Upper lobe of left lung (tissue), 6 donors: Measurements from ENCODE around the gene TMEM245. TPM values are rescaled to one million over a fixed set of nuclear protein-coding genes. Genes with fewer than 3 reads are reported as not detected.

Experiments
- ATAC-seq, 2 donors: fragments of 200-7000 bp; cut with Tn5 transposase; one replicate each; pipeline ENCODE4 v1.9.1; 2022; ENCODE audit warnings: mild to moderate bottlenecking in 2 of 2, moderate library complexity in 2 of 2; ENCODE audit not compliant: low FRiP score in 2 of 2
- DNase-seq, 2 donors: peaks; one replicate each; pipeline ENCODE4 v3.0.0-alpha.2; 2019 to 2020
- H3K27ac ChIP-seq, 4 donors: fragments of 200-600 bp; sonication (generic); one replicate each; pipeline ENCODE4 v1.5.1; 2016 to 2019
- H3K27me3 ChIP-seq, 4 donors: fragments of 200-600 bp; sonication (generic); one replicate each; pipeline ENCODE4 v1.5.1; 2017 to 2019
- H3K36me3 ChIP-seq, 4 donors: fragments of 200-600 bp; sonication (generic); one replicate each; pipeline ENCODE4 v1.5.1; 2016 to 2019
- H3K4me1 ChIP-seq, 4 donors: fragments of 200-600 bp; sonication (generic); one replicate each; pipeline ENCODE4 v1.5.1; 2018 to 2019
- H3K4me3 ChIP-seq, 4 donors: fragments of 200-600 bp; sonication (generic); one replicate each; pipeline ENCODE4 v1.5.1; 2017 to 2019; ENCODE audit warnings: mild to moderate bottlenecking in 2 of 4, moderate library complexity in 1 of 4
- H3K9me3 ChIP-seq, 4 donors: fragments of 200-600 bp; sonication (generic); one replicate each; pipeline ENCODE4 v1.5.1; 2018 to 2019
- CTCF ChIP-seq, 6 experiments: fragments of 450-650 bp in 4 of 6; fragments of 200-600 bp in 2 of 6; sonication (generic) in 2 of 6; IDR thresholded peaks; one replicate each; pipeline ENCODE4 v1.5.1; 2016 to 2019; ENCODE audit warnings: antibody characterized with exemption in 6 of 6
- EP300 ChIP-seq, 4 donors: sonication (generic); formaldehyde crosslinking; IDR thresholded peaks; one replicate each; pipeline ENCODE4 v1.5.1; 2017; ENCODE audit warnings: antibody characterized with exemption in 4 of 4, control low read depth in 2 of 4
- POLR2A ChIP-seq, 4 donors: fragments of 450-650 bp; IDR thresholded peaks; one replicate each; pipeline ENCODE4 v1.5.1; 2016 to 2017; ENCODE audit warnings: antibody characterized with exemption in 4 of 4, mild to moderate bottlenecking in 2 of 4
- POLR2AphosphoS5 ChIP-seq, 2 donors: sonication (generic); formaldehyde crosslinking; IDR thresholded peaks; one replicate each; pipeline ENCODE4 v1.5.1; 2017; ENCODE audit warnings: antibody characterized with exemption in 2 of 2
- WGBS, 2 donors: methylation state at CpG; one replicate each; pipeline ENCODE4 v1.1.5; 2017 to 2018; 5-methylcytosine and 5-hydroxymethylcytosine counted together
- total RNA-seq, 6 donors: library from RNA; depleted of rRNA in 4 of 6; stranded (reverse); fragments of >200 nt in 4 of 6; gene quantifications; one replicate each; pipeline versions ENCODE4 v1.1.0 to v1.2.1, GENCODE V29; 2016 to 2021
- donor health status: DM: no; HTN: no; CAD: no; lungs with moderate emphysema.
- donor health status: DM: no; HTN: yes; CAD: no; lungs with severe emphysema.

The TMEM245 gene
- total RNA-seq, 6 donors from 2014 or later = 54.5 to 203 (median 88.7) TPM

DNA sequence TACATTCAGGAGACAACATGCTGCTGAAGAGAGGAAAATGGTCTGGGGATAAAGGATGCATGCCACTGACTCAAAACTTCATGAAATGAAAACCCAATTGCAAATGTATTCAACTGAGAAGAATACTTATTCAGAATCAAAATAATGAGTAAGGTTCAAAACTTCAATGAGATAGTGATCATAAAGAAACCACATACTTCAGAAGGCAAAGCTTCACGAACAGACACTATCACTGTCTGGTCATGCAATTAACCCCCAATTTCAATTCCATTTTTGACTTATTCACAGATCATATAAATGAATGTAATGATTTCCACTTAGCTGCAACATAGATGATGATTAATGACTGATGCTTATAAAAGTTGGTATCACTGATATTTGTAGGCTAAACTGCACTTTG, 73.4 kb downstream of the TMEM245 start:
- DNase-seq = no peak
- Histone ChIP-seq H3K27me3 (no peaks in the 10 kb centered on the region), H3K4me1 (no peaks in the 10 kb centered on the region), H3K27ac (no peak overlapping the region), H3K4me3 (no peak overlapping the region), H3K9me3 (no peaks in the 10 kb centered on the region), H3K36me3 (peaks cover 11 to 76% (median 47%) of the 10 kb centered on the region in 4 donors)
- WGBS, 2 donors = 90% methylated on average over 1 of the region's 1 CpG
- ATAC-seq = no peak
- TF ChIP-seq POLR2A (IDR thresholded peaks at IDR 0.05) = no peak
- no peak for TF ChIP-seq EP300 (IDR thresholded peaks at IDR 0.05)
- TF ChIP-seq POLR2AphosphoS5 (IDR thresholded peaks at IDR 0.05) = no peak
- no peak for TF ChIP-seq CTCF (IDR thresholded peaks at IDR 0.05)

- Histone ChIP-seq H3K27me3 (no peaks in the 10 kb centered on the region), H3K27ac (no peak overlapping the region), H3K4me1 (no peaks in the 10 kb centered on the region), H3K36me3 (peaks cover 2 to 63% (median 27%) of the 10 kb centered on the region in 4 donors), H3K4me3 (no peak overlapping the region), H3K9me3 (no peaks in the 10 kb centered on the region)
- no peak for DNase-seq
- ATAC-seq = no peak
- 96 to 98% methylated on average over 4 of the region's 4 CpGs for WGBS, 2 donors
- TF ChIP-seq POLR2A (IDR thresholded peaks at IDR 0.05) = no peak
These were observed 76.2 kb downstream of the TMEM245 start for GRCh38 chr9:109043578-109043977.

- H3K27me3 ChIP-seq = no peaks in the 10 kb centered on the region
- H3K9me3 ChIP-seq = no peaks in the 10 kb centered on the region
- H3K4me1 ChIP-seq = peaks cover 5 to 18% (median 13%) of the 10 kb centered on the region in 4 donors
- WGBS, 2 donors = 97 to 99% methylated on average over 4 of the region's 4 CpGs
- H3K4me3 ChIP-seq = no peak overlapping the region
- TF ChIP-seq POLR2AphosphoS5 (IDR thresholded peaks at IDR 0.05) = no peak
- no peak for TF ChIP-seq EP300 (IDR thresholded peaks at IDR 0.05)
- TF ChIP-seq CTCF (IDR thresholded peaks at IDR 0.05) = no peak
- TF ChIP-seq POLR2A (IDR thresholded peaks at IDR 0.05) = no peak
- peaks cover 6 to 38% (median 6%) of the 10 kb centered on the region in 4 donors for H3K36me3 ChIP-seq
- ATAC-seq (no peak), DNase-seq (no peak)
- no peak overlapping the region for H3K27ac ChIP-seq
These were observed 79.2 kb downstream of the TMEM245 start for GRCh38 chr9:109040571-109040970.

GRCh38 chr9:109039539-109039938, 80.2 kb downstream of the TMEM245 start:
- no peak for DNase-seq
- Histone ChIP-seq H3K36me3 (peaks cover 0 to 29% (median 3%) of the 10 kb centered on the region in 4 donors), H3K9me3 (no peaks in the 10 kb centered on the region), H3K4me3 (no peak overlapping the region), H3K27ac (no peak overlapping the region), H3K4me1 (peaks cover 5 to 18% (median 13%) of the 10 kb centered on the region in 4 donors), H3K27me3 (no peaks in the 10 kb centered on the region)
- 93% methylated on average over 4 of the region's 4 CpGs for WGBS, 2 donors
- ATAC-seq = no peak
- TF ChIP-seq POLR2A (IDR thresholded peaks at IDR 0.05) (no peak), POLR2AphosphoS5 (IDR thresholded peaks at IDR 0.05) (no peak), CTCF (IDR thresholded peaks at IDR 0.05) (no peak), EP300 (IDR thresholded peaks at IDR 0.05) (no peak)

- DNase-seq (no peak), ATAC-seq (no peak)
- Histone ChIP-seq H3K27me3 (no peaks in the 10 kb centered on the region), H3K4me3 (no peak overlapping the region), H3K4me1 (peaks cover 5 to 18% (median 13%) of the 10 kb centered on the region in 4 donors), H3K27ac (no peak overlapping the region), H3K36me3 (peaks cover 2 to 27% (median 10%) of the 10 kb centered on the region in 4 donors), H3K9me3 (no peaks in the 10 kb centered on the region)
- 75 to 82% methylated on average over 4 of the region's 4 CpGs for WGBS, 2 donors
- no peak for TF ChIP-seq POLR2AphosphoS5 (IDR thresholded peaks at IDR 0.05)
- TF ChIP-seq EP300 (IDR thresholded peaks at IDR 0.05) = no peak
- no peak for TF ChIP-seq CTCF (IDR thresholded peaks at IDR 0.05)
- TF ChIP-seq POLR2A (IDR thresholded peaks at IDR 0.05) = no peak
These were observed 81.6 kb downstream of the TMEM245 start for GRCh38 chr9:109037946-109038715.
